SK-N-SH treated with all-trans-retinoic acid at 6 μM for 48 hours (cell line): ENCODE data around the gene FYCO1.

Source experiments
- ATAC-seq: fragments of 200-7000 bp; cut with Tn5 transposase; 3 replicates; pipeline ENCODE4 v1.9.1; 2020; ENCODE audit warnings: mild to moderate bottlenecking, moderate library complexity
- ARNTL ChIP-seq: fragments of 450-650 bp; formaldehyde crosslinking; IDR thresholded peaks from 2 replicates; pipeline ENCODE4 v1.5.0; 2020; ENCODE audit warnings: low read depth, mild to moderate bottlenecking, moderate library complexity, borderline replicate concordance
- BACH2 ChIP-seq: fragments of 250-450 bp; sonication (Bioruptor Pico); IDR thresholded peaks from 2 replicates; pipeline ENCODE4 v1.9.0; 2021; ENCODE audit warnings: mild to moderate bottlenecking, borderline replicate concordance
- CSDC2 ChIP-seq: fragments of 250-450 bp; sonication (Bioruptor Pico); IDR thresholded peaks from 2 replicates; pipeline ENCODE4 v1.5.0; 2020; ENCODE audit warnings: mild to moderate bottlenecking, moderate library complexity
- ESRRG ChIP-seq: fragments of 250-450 bp; sonication (Bioruptor Pico); IDR thresholded peaks from 2 replicates; pipeline ENCODE4 v1.6.1; 2021; ENCODE audit warnings: mild to moderate bottlenecking
- GLIS3 ChIP-seq: fragments of 250-450 bp; sonication (Bioruptor Pico); IDR thresholded peaks from 2 replicates; pipeline ENCODE4 v1.5.0; 2020; ENCODE audit warnings: mild to moderate bottlenecking, moderate library complexity
- ISL1 ChIP-seq: fragments of 250-450 bp; sonication (Bioruptor Pico); IDR thresholded peaks from 2 replicates; pipeline ENCODE4 v2.1.2; 2022; ENCODE audit warnings: mild to moderate bottlenecking, moderate library complexity
- OSR1 ChIP-seq: fragments of 250-450 bp; sonication (Bioruptor Pico); IDR thresholded peaks from 2 replicates; pipeline ENCODE4 v1.8.0; 2022; ENCODE audit warnings: moderate library complexity, mild to moderate bottlenecking, inconsistent platforms
- PPARA ChIP-seq: fragments of 250-450 bp; sonication (Bioruptor Pico); IDR thresholded peaks from 2 replicates; pipeline ENCODE4 v1.5.0; 2020; ENCODE audit warnings: mild to moderate bottlenecking, borderline replicate concordance
- RARB ChIP-seq: fragments of 250-450 bp; sonication (Bioruptor Pico); IDR thresholded peaks from 2 replicates; pipeline ENCODE4 v1.8.0; 2021; ENCODE audit warnings: mild to moderate bottlenecking, moderate library complexity
- TCF4 ChIP-seq: fragments of 250-450 bp; sonication (Bioruptor Pico); IDR thresholded peaks from 2 replicates; pipeline ENCODE4 v1.8.0; 2021; ENCODE audit warnings: mild to moderate bottlenecking, moderate library complexity, borderline replicate concordance
- ZC3H10 ChIP-seq: fragments of 250-450 bp; sonication (Bioruptor Pico); IDR thresholded peaks from 2 replicates; pipeline ENCODE4 v1.5.1; 2021; ENCODE audit warnings: mild to moderate bottlenecking, moderate library complexity
- ZFP3 ChIP-seq: fragments of 250-450 bp; sonication (Bioruptor Pico); IDR thresholded peaks from 2 replicates; pipeline ENCODE4 v1.5.0; 2020; ENCODE audit warnings: mild to moderate bottlenecking, moderate library complexity
- ZFP30 ChIP-seq: fragments of 450-650 bp; formaldehyde crosslinking; IDR thresholded peaks from 2 replicates; pipeline ENCODE4 v1.5.0; 2022; ENCODE audit warnings: mild to moderate bottlenecking, moderate library complexity
- ZNF565 ChIP-seq: fragments of 450-650 bp; formaldehyde crosslinking; conservative IDR thresholded peaks from 2 replicates; pipeline ENCODE4 v1.5.0; 2020; ENCODE audit warnings: low read depth, mild to moderate bottlenecking, moderate library complexity
- ZNF70 ChIP-seq: fragments of 450-650 bp; formaldehyde crosslinking; IDR thresholded peaks from 2 replicates; pipeline ENCODE4 v1.5.0; 2020; ENCODE audit warnings: mild to moderate bottlenecking, moderate library complexity
- TF ChIP-seq, protein P1 (sequence below): fragments of 250-450 bp; sonication (Bioruptor Pico); IDR thresholded peaks from 2 replicates; pipeline ENCODE4 v1.5.1; 2020; ENCODE audit warnings: low read depth, mild to moderate bottlenecking, moderate library complexity
- TF ChIP-seq, protein P2 (sequence below): fragments of 250-450 bp; sonication (Bioruptor Pico); IDR thresholded peaks from 2 replicates; pipeline ENCODE4 v1.5.1; 2021; ENCODE audit warnings: mild to moderate bottlenecking, moderate library complexity
- TF ChIP-seq, protein P3 (sequence below): fragments of 250-450 bp; sonication (Bioruptor Pico); IDR thresholded peaks from 2 replicates; pipeline ENCODE4 v1.8.0; 2021; ENCODE audit warnings: low read depth, mild to moderate bottlenecking, moderate library complexity, borderline replicate concordance
- TF ChIP-seq, protein P4 (sequence below): fragments of 250-450 bp; sonication (Bioruptor Pico); IDR thresholded peaks from 2 replicates; pipeline ENCODE4 v1.8.0; 2020; ENCODE audit warnings: mild to moderate bottlenecking, moderate library complexity, borderline replicate concordance

The FYCO1 gene

DNA sequence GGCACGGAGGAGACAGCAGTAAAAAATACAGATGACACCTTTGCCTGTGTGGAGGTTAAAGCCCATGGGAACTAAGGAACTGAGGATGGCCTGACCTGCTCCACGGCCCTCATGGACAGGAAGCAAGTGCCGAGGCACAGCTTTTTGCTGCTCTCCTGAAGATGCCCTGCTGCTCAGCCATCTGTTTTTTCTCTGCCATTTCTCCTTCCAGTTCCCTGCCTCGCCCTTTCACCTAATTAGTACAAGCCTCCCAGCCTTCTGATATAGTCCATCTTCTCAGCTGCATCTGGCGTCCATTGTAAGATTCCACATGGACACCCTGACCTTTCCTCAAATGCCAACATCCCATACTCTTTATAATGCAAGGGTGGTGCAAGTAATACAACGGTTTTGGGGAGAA, 64.1 kb downstream of the FYCO1 start:
- no peak for TF ChIP-seq ISL1
- TF ChIP-seq TCF4, result no peak
- TF ChIP-seq ZFP3, result no peak
- TF ChIP-seq ZC3H10 (CRISPR knock-in tag), result no peak
- no peak for TF ChIP-seq ZNF70 (CRISPR knock-in tag)
- TF ChIP-seq OSR1 (CRISPR knock-in tag), result no peak
- TF ChIP-seq, protein P1, sequence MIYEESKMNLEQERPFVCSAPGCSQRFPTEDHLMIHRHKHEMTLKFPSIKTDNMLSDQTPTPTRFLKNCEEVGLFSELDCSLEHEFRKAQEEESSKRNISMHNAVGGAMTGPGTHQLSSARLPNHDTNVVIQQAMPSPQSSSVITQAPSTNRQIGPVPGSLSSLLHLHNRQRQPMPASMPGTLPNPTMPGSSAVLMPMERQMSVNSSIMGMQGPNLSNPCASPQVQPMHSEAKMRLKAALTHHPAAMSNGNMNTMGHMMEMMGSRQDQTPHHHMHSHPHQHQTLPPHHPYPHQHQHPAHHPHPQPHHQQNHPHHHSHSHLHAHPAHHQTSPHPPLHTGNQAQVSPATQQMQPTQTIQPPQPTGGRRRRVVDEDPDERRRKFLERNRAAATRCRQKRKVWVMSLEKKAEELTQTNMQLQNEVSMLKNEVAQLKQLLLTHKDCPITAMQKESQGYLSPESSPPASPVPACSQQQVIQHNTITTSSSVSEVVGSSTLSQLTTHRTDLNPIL (CRISPR knock-in tag), result no peak
- TF ChIP-seq, protein P2, sequence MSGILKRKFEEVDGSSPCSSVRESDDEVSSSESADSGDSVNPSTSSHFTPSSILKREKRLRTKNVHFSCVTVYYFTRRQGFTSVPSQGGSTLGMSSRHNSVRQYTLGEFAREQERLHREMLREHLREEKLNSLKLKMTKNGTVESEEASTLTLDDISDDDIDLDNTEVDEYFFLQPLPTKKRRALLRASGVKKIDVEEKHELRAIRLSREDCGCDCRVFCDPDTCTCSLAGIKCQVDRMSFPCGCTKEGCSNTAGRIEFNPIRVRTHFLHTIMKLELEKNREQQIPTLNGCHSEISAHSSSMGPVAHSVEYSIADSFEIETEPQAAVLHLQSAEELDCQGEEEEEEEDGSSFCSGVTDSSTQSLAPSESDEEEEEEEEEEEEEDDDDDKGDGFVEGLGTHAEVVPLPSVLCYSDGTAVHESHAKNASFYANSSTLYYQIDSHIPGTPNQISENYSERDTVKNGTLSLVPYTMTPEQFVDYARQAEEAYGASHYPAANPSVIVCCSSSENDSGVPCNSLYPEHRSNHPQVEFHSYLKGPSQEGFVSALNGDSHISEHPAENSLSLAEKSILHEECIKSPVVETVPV (CRISPR knock-in tag), result no peak
- TF ChIP-seq, protein P3, sequence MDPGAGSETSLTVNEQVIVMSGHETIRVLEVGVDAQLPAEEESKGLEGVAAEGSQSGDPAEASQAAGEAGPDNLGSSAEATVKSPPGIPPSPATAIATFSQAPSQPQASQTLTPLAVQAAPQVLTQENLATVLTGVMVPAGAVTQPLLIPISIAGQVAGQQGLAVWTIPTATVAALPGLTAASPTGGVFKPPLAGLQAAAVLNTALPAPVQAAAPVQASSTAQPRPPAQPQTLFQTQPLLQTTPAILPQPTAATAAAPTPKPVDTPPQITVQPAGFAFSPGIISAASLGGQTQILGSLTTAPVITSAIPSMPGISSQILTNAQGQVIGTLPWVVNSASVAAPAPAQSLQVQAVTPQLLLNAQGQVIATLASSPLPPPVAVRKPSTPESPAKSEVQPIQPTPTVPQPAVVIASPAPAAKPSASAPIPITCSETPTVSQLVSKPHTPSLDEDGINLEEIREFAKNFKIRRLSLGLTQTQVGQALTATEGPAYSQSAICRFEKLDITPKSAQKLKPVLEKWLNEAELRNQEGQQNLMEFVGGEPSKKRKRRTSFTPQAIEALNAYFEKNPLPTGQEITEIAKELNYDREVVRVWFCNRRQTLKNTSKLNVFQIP (CRISPR knock-in tag), result no peak
- no peak for TF ChIP-seq ARNTL (CRISPR knock-in tag)
- TF ChIP-seq, protein P4, sequence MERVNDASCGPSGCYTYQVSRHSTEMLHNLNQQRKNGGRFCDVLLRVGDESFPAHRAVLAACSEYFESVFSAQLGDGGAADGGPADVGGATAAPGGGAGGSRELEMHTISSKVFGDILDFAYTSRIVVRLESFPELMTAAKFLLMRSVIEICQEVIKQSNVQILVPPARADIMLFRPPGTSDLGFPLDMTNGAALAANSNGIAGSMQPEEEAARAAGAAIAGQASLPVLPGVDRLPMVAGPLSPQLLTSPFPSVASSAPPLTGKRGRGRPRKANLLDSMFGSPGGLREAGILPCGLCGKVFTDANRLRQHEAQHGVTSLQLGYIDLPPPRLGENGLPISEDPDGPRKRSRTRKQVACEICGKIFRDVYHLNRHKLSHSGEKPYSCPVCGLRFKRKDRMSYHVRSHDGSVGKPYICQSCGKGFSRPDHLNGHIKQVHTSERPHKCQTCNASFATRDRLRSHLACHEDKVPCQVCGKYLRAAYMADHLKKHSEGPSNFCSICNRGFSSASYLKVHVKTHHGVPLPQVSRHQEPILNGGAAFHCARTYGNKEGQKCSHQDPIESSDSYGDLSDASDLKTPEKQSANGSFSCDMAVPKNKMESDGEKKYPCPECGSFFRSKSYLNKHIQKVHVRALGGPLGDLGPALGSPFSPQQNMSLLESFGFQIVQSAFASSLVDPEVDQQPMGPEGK (CRISPR knock-in tag), result no peak
- no peak for ATAC-seq

DNA sequence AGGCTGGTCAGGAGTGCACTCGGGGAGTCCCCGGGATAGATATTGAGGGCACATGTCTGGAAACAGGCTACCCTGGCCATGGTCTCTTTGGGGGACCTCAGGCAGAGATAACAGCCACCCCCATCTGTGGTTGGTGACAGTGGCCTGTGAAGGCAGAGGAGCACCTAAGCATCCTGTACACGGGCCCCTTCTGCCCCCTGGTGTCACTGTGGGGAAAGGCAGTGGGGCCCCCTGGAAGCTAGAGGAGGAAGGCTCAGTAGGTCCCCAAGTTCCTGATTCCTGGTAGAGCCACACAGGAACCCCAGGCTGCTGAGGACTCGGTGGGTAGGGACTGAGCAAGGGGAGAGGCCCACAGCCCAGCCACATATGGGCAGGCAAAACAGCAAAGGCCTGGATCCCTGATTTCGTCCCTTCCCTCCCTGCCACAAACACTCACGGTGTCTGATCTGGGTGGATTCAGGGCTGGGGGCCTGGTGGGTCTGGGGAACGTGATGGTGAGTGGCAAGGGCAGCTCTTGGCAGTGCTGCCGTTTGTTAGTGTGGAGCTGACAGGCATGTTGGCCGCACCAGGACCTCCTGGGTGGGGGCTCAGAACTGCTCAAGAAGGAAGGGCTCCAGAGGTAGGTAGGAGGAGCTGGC, 66.5 kb downstream of the FYCO1 start:
- TF ChIP-seq GLIS3 (CRISPR knock-in tag) (no peak), ISL1 (no peak)
- ATAC-seq, result peak; percentile 95

DNA sequence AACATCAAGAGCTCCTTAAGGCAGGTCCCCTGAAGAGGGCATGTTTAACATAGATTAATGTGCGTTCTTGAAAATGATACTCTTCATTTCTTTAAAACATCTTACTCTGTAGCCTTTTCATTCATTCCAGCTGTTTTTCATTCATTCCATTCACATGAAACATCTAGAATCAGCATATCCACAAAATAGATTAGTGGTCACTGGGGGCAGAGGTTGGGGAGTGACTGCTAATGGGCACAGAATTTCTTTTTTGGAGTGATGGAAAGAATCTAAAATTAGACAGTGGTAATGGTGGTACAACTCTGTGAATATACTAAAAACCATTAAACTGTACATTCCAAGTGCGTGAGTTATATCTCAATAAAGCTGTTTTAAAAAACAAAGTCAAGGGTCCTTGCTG, 67.7 kb downstream of the FYCO1 start:
- peak; percentile 20; the same call in 2 of the 3 replicates for ATAC-seq
- no peak for TF ChIP-seq ISL1
- no peak for TF ChIP-seq ZC3H10 (CRISPR knock-in tag)
- TF ChIP-seq CSDC2, result no peak
- no peak for TF ChIP-seq BACH2 (CRISPR knock-in tag)
- no peak for TF ChIP-seq TCF4
- no peak for TF ChIP-seq RARB
- TF ChIP-seq PPARA, result no peak
- TF ChIP-seq ZFP3, result no peak
- no peak for TF ChIP-seq ARNTL (CRISPR knock-in tag)
- TF ChIP-seq, protein P1 (CRISPR knock-in tag), result no peak
- no peak for TF ChIP-seq ZNF70 (CRISPR knock-in tag)
- no peak for TF ChIP-seq ZNF565
- TF ChIP-seq, protein P3 (CRISPR knock-in tag), result no peak
- TF ChIP-seq, protein P4 (CRISPR knock-in tag), result no peak
- TF ChIP-seq ESRRG, result no peak
- TF ChIP-seq ZFP30 (CRISPR knock-in tag), result no peak
- TF ChIP-seq OSR1 (CRISPR knock-in tag), result no peak
